Activated CD4-positive, alpha-beta T cell treated with anti-CD3 and anti-CD28 coated beads, Interleukin-2, amount 10 ng/mL, durations not matched to agents 24 days and 14 days (primary cell): ENCODE data around the gene RPTOR. TPM values are rescaled to one million over a fixed set of nuclear protein-coding genes. Genes with fewer than 3 reads are reported as not detected.
A peak's percentile ranks its signal among the peaks of the same experiment; 100 is the strongest.

Experiments used
- DNase-seq: peaks from one replicate; pipeline ENCODE4 v3.0.0; 2022
- H3K27ac Mint-ChIP-seq: one replicate; pipeline ENCODE4 v1.8.0; 2022; ENCODE audit warnings: mild to moderate bottlenecking, mixed read lengths
- H3K27me3 Mint-ChIP-seq: one replicate; pipeline ENCODE4 v1.8.0; 2022; ENCODE audit warnings: mixed read lengths
- H3K36me3 Mint-ChIP-seq: one replicate; pipeline ENCODE4 v1.8.0; 2022; ENCODE audit warnings: low read depth, mild to moderate bottlenecking, mixed read lengths
- H3K4me1 Mint-ChIP-seq: one replicate; pipeline ENCODE4 v1.8.0; 2021; ENCODE audit warnings: mixed read lengths
- H3K4me3 Mint-ChIP-seq: one replicate; pipeline ENCODE4 v1.8.0; 2022; ENCODE audit warnings: mild to moderate bottlenecking, moderate library complexity, mixed read lengths
- H3K9me3 Mint-ChIP-seq: one replicate; pipeline ENCODE4 v1.8.0; 2021; ENCODE audit warnings: mixed read lengths
- intact Hi-C: fragments of 100-400 bp; cut with micrococcal nuclease; formaldehyde crosslinking; loops from one replicate; pipeline ENCODE4 v1.15.1; 2023
- total RNA-seq: library from RNA; stranded (reverse); gene quantifications from 2 replicates; pipeline ENCODE4 v1.2.3, GENCODE V29; 2022

RPTOR gene
- total RNA-seq, 1 donor from 2014 or later: 67.2 TPM

DNA sequence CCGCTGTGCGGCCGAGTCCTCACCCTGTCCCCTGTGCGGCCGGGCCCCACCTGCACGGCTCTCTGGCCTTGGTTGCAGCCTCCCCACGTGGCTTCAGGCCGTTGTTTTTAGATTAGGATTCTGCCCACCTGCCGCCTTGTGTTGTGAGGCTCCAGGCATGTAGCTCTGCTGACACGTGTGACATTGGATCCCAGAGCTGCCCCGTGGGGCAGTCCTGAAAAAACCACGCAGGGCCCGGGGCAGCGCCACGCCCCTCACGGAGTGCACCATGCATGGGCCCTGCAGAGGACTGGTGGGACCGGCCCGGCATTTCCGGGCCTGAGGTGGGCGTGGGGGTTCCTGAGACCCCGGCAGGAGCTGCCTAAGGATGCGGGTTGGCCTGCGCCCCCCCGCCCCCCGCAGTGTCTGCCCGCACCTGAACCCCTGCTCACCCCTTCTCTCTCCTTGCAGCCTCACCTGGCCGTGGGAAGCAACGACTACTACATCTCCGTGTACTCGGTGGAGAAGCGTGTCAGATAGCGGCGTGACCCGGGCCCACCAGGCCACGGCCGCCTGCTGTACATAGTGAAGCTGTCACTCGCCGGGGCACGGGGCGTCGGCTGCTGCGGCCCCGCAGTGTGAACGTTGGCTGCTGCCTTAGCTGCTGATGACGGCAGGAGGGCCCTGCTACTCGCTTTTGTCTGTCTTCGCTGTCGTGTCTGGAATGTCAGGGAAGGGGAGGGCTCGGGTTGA is 419.3 kb downstream of the RPTOR start:
- Mint-ChIP-seq H3K4me3 (no peak overlapping the region), H3K9me3 (no peaks in the 10 kb centered on the region), H3K27me3 (no peaks in the 10 kb centered on the region), H3K4me1 (no peaks in the 10 kb centered on the region), H3K27ac (no peak overlapping the region), H3K36me3 (peaks cover 17% of the 10 kb centered on the region)
- intact Hi-C loops: no loop called here
- DNase-seq: no peak

GRCh38 chr17:80964544-80964856 is 419.9 kb downstream of the RPTOR start:
- Mint-ChIP-seq H3K27me3 (no peaks in the 10 kb centered on the region), H3K36me3 (peaks cover 17% of the 10 kb centered on the region), H3K27ac (no peak overlapping the region), H3K4me3 (no peak overlapping the region), H3K4me1 (no peaks in the 10 kb centered on the region), H3K9me3 (no peaks in the 10 kb centered on the region)
- intact Hi-C loops: no loop called here
- DNase-seq: no peak

DNA sequence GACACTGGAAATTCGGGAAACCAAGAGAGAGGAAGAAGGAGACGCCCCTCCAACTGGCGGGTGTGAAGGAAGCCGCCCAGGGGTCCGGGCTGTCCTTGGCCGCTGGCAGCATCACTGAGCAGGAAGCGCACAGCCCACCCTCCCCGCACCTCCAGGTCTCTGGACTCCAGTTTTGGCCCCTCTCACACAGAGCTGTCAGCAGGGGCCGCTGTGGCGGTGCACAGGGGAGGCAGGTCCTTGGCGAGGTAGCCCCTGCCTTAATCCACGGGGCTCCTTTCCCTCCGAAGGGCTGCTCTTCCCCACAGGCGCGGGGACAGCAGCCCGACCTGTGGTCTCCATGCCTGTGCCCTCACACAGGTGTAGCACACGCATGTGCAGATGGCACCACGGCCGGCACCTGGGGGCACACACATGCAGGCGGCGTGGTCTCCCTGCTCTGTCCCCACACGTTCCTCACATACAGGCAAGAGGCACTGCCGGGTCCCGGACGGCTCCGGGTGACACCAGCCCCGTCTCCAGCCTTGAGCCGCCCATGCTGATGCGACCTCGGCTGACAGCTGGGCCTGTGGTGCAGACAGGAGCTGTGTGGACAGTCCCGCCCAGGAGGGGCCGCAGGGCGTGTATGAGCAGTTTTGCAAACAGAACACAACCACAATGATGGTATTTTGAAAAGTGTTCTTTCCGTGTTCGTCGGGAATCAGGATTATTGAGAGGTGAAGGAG is 420.4 kb downstream of the RPTOR start:
- intact Hi-C loops: no loop called here
- H3K27ac Mint-ChIP-seq: no peak overlapping the region
- H3K4me1 Mint-ChIP-seq: no peaks in the 10 kb centered on the region
- no peaks in the 10 kb centered on the region for H3K27me3 Mint-ChIP-seq
- DNase-seq: no peak
- no peaks in the 10 kb centered on the region for H3K9me3 Mint-ChIP-seq
- H3K36me3 Mint-ChIP-seq: peaks cover 17% of the 10 kb centered on the region
- no peak overlapping the region for H3K4me3 Mint-ChIP-seq

DNA sequence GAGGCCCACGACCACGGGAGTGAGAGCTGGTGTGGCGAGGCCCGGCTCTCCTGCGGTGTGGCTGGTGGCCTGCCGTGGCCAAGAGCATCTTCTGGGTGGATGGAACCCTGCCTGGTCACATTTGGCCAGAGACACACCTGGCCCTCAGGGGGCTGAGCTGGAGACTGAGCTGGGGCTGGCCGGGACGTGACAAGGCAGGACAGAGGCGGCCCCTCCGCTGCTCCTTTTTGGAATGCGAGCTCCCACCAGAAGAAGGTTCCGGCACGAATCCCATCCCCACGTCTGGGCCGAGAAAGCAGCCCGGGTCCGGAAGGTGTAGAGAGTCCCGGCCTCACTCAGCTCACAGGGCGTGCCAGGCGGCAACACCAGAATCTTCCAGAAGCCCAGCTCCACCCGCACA is 421.0 kb downstream of the RPTOR start:
- no peak overlapping the region for H3K27ac Mint-ChIP-seq
- intact Hi-C loops: no loop called here
- DNase-seq: no peak
- no peak overlapping the region for H3K4me3 Mint-ChIP-seq
- H3K27me3 Mint-ChIP-seq: no peaks in the 10 kb centered on the region
- no peaks in the 10 kb centered on the region for H3K9me3 Mint-ChIP-seq
- peaks cover 5% of the 10 kb centered on the region for H3K4me1 Mint-ChIP-seq
- peaks cover 17% of the 10 kb centered on the region for H3K36me3 Mint-ChIP-seq

- intact Hi-C loops: no loop called here
- Mint-ChIP-seq H3K36me3 (peaks cover 17% of the 10 kb centered on the region), H3K4me1 (peaks cover 5% of the 10 kb centered on the region), H3K27ac (no peak overlapping the region), H3K27me3 (no peaks in the 10 kb centered on the region), H3K9me3 (no peaks in the 10 kb centered on the region), H3K4me3 (no peak overlapping the region)
- DNase-seq: no peak
Observed at GRCh38 chr17:80967404-80967872, 422.8 kb downstream of the RPTOR start.

DNA sequence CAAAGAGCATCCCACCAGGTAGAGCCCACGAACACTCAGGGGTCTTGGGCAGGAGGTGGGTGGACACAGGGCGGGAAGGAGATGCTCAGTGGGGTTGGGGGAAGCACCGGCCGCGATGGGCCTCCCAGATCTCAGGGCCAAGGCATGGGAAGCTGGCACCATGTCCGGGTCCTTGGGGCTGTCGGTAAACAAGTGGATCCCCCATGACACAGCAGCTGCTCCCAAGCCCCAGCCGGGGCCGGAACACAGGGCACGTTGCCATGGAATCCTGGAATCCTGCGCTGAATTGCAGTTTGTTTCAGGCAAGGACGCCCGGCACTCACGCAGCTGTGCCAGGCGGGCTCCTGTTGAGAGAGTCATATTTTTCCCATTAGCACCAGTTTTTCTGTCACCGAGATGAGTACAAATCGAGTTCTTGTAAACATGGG is 424.0 kb downstream of the RPTOR start:
- intact Hi-C loops: no loop called here

GRCh38 chr17:80969030-80969673 is 424.5 kb downstream of the RPTOR start:
- no peaks in the 10 kb centered on the region for H3K9me3 Mint-ChIP-seq

More for the DNA sequence above, 424.0 kb downstream of the RPTOR start:
- Mint-ChIP-seq H3K9me3 (no peaks in the 10 kb centered on the region), H3K27ac (no peak overlapping the region), H3K4me3 (no peak overlapping the region), H3K36me3 (peaks cover 16% of the 10 kb centered on the region), H3K27me3 (no peaks in the 10 kb centered on the region), H3K4me1 (peaks cover 5% of the 10 kb centered on the region)
- DNase-seq: no peak

GRCh38 chr17:80969674-80970043 is 425.0 kb downstream of the RPTOR start:
- H3K27me3 Mint-ChIP-seq: peaks cover 2% of the 10 kb centered on the region
- H3K4me1 Mint-ChIP-seq: peaks cover 5% of the 10 kb centered on the region
- no peak for DNase-seq
- H3K27ac Mint-ChIP-seq: no peak overlapping the region
- H3K36me3 Mint-ChIP-seq: peaks cover 12% of the 10 kb centered on the region
- no peak overlapping the region for H3K4me3 Mint-ChIP-seq
- H3K9me3 Mint-ChIP-seq: no peaks in the 10 kb centered on the region
- intact Hi-C loops: no loop called here

More at GRCh38 chr17:80969030-80969673, 424.5 kb downstream of the RPTOR start:
- DNase-seq: no peak
- Mint-ChIP-seq H3K36me3 (peaks cover 16% of the 10 kb centered on the region), H3K4me1 (peaks cover 5% of the 10 kb centered on the region), H3K4me3 (no peak overlapping the region), H3K27me3 (no peaks in the 10 kb centered on the region), H3K27ac (no peak overlapping the region)
- intact Hi-C loops: no loop called here

- no peaks in the 10 kb centered on the region for H3K9me3 Mint-ChIP-seq
- peaks cover 5% of the 10 kb centered on the region for H3K4me1 Mint-ChIP-seq
- H3K4me3 Mint-ChIP-seq: no peak overlapping the region
- intact Hi-C loops: no loop called here
- peak; percentile 81 for DNase-seq
- H3K27me3 Mint-ChIP-seq: peaks cover 4% of the 10 kb centered on the region
- peaks cover 10% of the 10 kb centered on the region for H3K36me3 Mint-ChIP-seq
- H3K27ac Mint-ChIP-seq: peak overlapping the region; percentile 45
Observed at GRCh38 chr17:80970044-80970761, 425.6 kb downstream of the RPTOR start.

DNA sequence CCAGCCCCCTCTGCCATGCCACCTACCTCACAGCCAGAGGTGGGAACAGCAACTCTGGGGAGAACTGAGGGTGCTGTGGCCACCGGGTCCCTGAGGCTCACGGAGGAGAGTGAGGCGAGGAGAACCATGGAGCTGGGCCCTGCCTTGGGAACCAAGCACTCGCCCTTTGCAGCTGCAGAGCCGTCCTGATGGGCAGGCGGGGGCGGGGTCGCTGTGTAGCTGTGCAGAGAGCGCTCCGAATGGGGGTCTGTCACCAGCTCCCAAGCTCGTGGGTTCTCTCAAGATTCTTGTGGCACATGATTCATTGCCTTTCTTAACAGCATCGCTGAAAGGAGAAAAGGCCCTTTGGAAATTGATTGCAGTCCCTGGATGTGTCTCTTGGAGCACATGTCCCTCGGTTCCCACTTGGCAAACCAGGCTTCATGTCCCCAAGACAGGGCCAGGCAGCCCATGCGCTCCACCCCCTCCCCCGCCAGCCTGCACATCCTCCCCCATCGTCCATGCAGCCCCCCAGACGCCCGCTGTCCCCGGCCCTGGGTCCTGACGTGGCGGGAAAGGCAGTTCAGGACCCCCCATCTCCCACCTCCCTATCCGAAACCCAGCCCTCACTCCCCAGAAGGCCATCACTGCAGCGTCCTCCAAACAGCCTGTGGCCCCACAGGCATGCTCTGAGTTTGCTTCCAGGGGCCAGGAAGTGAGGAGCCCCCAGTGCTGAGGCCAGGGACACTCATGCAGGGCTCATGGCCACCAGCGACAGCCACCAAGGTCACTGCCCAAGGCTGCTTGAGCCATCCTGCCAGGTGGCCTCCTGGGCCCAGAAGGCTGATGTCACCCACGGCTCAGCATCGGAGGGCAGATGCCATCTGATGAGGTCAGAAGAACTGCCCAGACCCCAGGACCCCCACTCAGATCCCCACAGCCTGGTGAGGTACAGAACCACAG is 426.4 kb downstream of the RPTOR start:
- Mint-ChIP-seq H3K4me3 (no peak overlapping the region), H3K36me3 (peaks cover 4% of the 10 kb centered on the region), H3K27ac (no peak overlapping the region), H3K27me3 (peaks cover 4% of the 10 kb centered on the region), H3K9me3 (no peaks in the 10 kb centered on the region), H3K4me1 (peaks cover 5% of the 10 kb centered on the region)
- DNase-seq: no peak
- intact Hi-C loops: no loop called here

- Mint-ChIP-seq H3K4me1 (peaks cover 5% of the 10 kb centered on the region), H3K27ac (no peak overlapping the region), H3K9me3 (no peaks in the 10 kb centered on the region), H3K36me3 (peaks cover 1% of the 10 kb centered on the region), H3K27me3 (peaks cover 4% of the 10 kb centered on the region), H3K4me3 (no peak overlapping the region)
- intact Hi-C loops: no loop called here
- DNase-seq: no peak
Observed at GRCh38 chr17:80971704-80972304, 427.2 kb downstream of the RPTOR start.

DNA sequence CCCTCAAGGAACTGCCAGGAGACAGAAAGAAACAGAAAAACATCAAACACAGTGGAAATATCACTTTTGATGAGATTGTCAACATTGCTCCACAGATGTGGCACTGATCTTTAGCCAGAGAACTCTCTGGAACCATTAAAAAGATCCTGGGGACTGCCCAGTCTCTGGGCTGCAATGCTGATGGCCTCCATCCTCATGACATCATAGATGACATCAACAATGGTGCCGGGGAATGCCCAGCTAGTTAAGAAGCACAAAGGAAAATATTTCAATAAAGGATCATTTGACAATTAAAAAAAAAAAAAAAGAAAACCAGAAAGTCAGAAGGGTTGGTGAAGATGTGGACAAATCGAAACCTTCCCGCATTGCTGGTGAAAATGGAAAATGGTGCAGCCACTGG is 432.1 kb downstream of the RPTOR start:
- Mint-ChIP-seq H3K4me3 (no peak overlapping the region), H3K36me3 (no peaks in the 10 kb centered on the region), H3K27me3 (peaks cover 8% of the 10 kb centered on the region), H3K4me1 (peaks cover 8% of the 10 kb centered on the region), H3K9me3 (peaks cover 5% of the 10 kb centered on the region), H3K27ac (no peak overlapping the region)
- intact Hi-C loops: no loop called here
- DNase-seq: no peak

- no peak overlapping the region for H3K27ac Mint-ChIP-seq
- H3K9me3 Mint-ChIP-seq: peaks cover 5% of the 10 kb centered on the region
- H3K36me3 Mint-ChIP-seq: no peaks in the 10 kb centered on the region
- no peak overlapping the region for H3K4me3 Mint-ChIP-seq
- DNase-seq: no peak
- H3K27me3 Mint-ChIP-seq: peaks cover 8% of the 10 kb centered on the region
- peaks cover 8% of the 10 kb centered on the region for H3K4me1 Mint-ChIP-seq
- intact Hi-C loops: no loop called here
Observed at GRCh38 chr17:80977172-80977571, 432.5 kb downstream of the RPTOR start.
